GM19397 (cell line): ENCODE results near the gene IFT22.
"Not testable (repeated sequence)": the region's sequence is repeated elsewhere in the genome, so short reads cannot be mapped to it uniquely, and the experiment has no call there.

Source experiments
- ATAC-seq: cut with Tn5 transposase; IDR thresholded peaks from one replicate; pipeline ENCODE4 v1.9.1; 2021; ENCODE audit warnings: mild to moderate bottlenecking, moderate library complexity; ENCODE audit not compliant: unreplicated experiment

Gene IFT22

DNA sequence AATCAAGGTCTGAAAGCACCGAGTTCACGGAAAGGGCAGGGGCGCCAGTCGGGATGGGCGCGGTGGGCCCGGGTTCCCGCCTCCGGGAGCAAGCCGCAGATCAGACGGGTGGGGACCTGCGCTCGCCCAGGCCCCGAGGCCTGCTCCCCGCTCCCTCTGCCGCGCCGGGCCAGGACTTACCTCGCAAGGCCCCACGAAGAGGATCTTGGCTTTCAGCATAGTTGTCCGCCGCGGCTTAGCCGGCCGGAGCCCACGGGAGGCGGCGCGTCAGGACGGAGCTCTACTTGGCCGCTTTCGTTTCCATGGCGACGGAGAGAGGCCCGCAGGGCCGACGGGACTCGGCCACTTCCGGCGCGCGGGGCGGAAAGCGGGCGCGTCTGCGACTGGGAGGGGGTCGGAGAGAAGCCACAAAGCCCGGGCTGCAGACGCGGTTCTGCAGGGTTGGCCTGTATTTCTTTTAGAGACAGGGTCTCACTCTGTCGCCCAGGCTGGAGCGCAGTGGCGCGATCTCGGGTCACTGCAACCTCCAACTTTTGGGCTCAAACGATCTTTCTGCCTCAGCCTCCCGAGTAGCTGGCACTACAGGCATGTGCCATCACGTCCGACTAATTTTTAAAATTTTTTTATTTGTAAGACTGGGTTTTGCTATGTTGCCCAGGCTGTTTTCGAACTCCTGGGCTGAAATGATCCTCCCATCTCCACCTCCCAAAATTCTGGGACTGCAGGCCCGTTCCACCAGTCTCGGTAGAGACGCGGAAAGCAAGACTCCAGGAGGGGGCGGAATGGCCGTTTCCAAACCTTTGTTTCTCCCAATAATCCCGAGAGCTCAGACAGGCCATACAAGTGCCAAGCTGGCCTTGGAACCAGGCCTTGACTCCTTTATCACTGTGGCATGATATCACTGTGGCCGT, at the start of gene IFT22:
Gene IFT22, minus strand, starts transcription at position 322 of the 911 bp plus-strand sequence. Its CDS starts 103 bp downstream, at position 219.
- peak; percentile 95 for ATAC-seq

DNA sequence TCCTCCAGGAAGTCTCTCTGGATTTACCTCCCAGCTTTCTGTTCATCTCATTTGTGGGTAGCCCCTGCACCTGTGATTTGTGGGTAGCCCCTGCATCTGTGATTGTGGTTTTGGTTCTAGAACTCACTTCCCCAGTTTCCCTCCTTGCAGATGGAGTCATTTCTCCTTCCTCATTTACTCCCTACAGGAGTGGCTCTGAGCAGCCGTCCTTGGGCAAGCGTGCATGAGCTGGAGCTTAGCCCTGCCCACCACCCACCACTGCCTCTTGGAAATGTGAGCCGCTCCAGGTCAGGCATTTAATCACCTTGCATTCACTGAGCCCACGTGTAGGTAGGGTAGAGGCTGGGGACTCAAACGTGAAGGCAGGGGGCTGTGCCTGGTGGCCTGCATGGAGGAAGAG, 49.2 kb upstream of the IFT22 start:
- ATAC-seq = no peak

DNA sequence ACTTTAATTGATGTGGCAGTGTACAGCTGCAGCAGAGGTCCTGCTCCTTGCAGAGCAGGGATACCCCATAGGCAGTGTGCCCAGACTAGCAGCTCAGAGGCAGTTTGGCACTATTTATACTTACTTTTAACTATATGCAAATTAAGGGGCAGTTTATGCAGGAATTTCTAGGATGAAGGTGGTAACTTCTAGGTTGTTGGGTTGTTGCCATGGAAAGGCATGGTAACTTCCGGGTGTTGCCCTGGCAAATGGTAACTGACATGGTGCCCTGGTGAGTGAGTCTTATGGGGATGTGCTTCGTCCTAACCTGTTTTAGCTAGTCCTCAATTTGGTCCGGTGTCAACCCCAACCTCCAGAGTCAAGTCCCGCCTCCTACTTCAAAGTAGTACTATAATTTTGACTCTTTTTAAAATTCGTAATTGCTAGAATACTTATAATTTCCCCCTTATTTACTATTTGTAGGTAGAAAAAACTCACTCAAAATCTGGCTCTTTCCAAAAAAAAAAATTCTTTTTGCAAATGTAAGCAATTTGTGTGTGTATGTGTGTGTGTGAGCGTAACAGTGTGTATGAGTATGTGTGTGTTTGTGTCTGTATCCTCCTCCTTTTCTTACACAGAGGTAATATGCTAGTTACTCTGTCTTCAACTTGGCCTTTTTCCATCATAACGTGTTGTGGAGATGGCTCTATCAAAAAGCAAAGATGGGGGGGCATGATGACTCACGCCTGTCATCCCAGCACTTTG, 47.0 kb upstream of the IFT22 start:
- ATAC-seq = no peak

DNA sequence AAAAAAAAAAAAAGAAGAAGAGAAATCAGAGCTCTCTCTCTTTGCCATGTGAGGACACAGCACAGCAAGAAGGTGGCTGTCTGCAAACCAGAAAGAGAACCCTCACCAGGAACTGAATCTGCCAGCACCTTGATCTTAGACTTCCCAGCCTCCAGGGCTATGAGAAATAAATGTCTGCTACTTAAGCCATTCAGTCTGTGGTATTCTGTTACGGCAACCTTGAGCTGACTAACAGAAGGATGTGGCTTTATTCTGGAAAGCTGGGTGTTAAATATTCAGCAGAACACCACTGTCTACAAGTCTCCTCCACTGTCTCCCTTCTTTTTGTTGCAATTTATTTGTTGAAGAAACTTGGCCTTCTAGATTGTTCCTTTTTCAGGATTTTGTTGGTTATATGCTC, 46.1 kb upstream of the IFT22 start:
- ATAC-seq = no peak

DNA sequence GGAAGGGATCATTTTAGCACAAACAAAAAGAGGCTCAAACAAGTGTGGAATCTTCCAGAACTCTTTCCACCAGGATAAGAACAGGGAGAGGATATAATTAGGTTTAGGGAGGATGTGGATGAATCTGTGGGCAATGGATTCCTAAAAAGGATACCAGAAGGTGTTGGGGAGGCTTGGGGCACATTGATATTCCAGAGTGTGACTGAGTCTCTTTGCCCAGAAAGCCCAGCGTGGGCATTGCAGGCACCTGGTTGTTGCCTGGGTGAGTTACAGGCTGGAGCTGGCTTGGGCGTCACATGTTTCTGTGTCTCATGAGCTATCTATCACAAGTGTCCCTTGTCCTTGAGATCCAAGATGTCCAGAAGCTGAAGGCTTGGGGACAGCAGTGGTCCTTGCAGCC, 44.3 kb upstream of the IFT22 start:
- ATAC-seq = no peak

DNA sequence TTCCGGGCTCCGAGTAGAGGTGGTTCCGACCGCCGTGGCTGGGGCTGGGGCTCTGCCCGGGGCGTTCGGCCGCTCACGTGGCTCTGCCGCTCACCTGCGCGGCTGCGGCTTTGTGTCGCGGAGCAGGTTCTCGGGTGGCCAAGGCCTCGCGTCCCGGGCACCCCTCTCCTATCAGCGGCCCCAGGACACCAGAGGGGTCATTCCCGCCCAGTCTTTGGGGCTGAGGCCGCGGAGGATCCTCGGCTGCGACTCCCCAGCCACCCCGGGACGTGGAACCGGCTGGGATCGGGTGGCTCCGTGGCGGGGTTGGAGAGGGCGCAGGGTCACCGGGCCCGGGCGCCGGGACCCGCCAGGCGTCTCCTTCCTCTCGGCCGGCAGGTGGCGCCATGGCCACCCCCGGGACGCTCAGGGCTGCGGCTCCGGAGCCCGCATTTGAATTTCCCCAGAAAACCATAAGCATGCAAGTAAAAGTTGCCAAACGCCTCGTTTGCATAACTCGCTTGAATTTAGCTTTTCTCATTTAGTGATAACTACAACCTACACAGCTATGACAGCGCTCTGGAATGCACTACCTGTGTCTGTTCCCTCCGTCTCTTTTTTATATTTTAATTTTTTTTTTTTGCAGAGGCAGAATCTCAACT, 42.2 kb upstream of the IFT22 start:
- peak; percentile 74 for ATAC-seq

DNA sequence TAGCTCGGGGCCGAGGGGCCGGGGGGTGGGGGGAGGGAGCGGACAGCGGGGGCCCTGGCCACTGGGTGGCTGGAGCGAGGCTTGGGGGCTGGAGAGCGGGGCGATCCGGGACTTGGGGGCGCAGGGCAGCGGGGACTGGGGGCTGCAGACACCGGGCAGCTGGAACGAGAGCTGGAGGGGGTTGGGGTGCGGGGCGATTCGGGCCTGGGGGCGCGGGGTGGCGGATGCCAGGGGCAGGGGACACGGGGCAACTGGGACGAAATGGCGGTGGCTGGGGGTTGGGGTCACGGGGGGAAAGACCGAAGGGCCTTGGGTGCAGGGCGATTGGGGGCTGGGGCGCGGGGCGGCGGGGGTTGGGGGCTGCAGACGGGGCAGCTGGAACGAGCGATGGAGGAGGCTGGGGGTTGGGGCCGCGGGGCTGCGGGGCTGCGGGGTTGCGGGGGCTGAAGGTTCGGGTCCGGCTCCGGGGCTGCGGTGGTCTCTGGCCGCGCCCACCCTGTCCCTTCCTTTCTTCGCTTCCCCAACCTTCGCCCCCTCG, 41.7 kb upstream of the IFT22 start:
- no peak for ATAC-seq

DNA sequence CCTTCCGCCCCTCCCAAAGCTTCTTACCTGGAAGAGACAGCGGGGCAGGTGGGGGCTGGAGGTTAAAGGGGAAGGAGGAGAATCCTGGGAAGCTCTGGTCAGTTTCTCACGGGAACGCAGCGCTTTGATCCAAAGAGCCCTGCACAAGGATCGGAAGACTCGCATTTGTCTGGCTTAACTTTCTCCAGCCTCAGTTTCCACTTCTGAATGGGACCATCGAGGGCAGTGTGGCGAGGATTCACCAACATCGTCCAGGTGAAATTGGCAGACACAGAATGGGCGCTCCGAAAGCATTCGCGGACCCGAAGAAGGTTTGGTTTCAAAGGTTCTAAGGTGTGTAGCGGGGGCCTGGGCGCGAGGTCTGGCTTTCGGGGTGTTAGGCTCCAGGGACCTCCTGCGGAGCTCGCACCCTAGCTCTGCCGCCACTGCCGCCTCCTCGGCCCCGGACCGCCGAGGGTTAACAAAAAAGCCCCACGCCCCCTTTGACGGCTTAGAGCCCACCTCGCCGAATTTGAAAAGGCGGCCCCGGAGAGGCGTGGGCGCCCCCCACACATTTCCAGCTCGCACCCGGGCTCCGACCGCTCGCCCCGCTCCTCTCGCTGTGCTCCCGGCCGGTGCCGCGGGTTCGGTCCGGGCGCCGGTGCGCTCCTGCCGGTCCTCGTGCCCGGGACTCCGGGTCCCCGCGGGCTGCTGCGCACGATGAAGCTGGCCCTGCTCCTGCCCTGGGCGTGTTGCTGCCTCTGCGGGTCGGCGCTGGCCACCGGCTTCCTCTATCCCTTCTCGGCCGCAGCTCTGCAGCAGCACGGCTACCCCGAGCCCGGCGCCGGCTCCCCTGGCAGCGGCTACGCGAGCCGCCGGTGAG, 41.0 kb upstream of the IFT22 start, which contains the start of gene COL26A1:
Gene COL26A1, plus strand, starts transcription at position 542 of the 862 bp plus-strand sequence. Its CDS starts 158 bp downstream, at position 700.
- ATAC-seq = no peak

DNA sequence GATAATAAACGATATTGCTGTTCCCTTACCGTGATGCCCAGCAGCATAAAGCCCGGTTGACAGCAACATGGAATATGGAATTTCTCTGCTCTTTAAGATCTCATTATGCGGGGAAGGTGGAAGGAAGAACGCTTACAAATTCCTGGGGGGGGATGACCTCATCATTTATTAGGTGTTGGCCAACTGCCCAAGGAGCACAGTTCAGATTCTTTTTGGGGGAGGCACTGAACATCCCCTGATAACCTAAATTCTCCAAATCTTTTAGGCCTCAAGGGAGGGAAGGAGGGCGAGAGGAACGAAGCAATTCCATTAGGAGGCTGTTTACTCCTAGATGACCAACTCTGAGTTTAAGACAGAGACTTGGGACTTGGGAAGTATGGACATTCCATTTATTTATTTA, 35.8 kb upstream of the IFT22 start:
- no peak for ATAC-seq

DNA sequence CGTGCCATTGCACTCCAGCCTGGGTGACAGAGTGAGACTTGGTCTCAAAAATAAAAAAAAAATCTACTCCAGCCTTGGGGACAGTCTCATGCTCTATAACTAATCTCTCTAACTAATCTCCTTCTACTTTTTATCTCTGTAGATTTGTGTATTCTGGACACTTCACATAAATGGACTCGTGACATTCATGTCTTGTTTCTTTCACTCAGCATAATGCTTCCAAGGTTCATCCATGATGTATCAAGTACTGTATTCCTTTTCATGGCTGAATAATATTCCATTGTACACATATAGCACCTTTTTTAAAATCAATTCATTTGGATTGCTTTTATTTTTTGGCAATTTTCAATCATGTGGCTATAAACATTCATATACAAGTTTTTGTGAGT, 31.3 kb upstream of the IFT22 start:
- ATAC-seq = no peak

DNA sequence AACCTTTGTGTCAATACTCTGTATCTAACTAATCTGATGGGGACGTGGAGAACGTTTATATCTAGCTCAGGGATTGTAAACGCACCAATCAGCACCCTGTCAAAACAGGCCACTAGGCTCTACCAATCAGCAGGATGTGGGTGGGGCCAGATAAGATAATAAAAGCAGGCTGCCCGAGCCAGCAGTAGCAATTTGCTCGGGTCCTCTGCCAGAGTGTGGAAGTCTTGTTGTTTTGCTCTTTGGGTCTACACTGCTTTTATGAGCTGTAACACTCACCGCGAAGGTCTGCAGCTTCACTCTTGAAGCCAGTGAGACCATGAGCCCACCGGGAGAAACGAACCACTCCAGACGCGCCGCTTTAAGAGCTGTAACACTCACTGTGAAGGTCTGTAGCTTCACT, 27.7 kb upstream of the IFT22 start:
- ATAC-seq = not testable (repeated sequence)

DNA sequence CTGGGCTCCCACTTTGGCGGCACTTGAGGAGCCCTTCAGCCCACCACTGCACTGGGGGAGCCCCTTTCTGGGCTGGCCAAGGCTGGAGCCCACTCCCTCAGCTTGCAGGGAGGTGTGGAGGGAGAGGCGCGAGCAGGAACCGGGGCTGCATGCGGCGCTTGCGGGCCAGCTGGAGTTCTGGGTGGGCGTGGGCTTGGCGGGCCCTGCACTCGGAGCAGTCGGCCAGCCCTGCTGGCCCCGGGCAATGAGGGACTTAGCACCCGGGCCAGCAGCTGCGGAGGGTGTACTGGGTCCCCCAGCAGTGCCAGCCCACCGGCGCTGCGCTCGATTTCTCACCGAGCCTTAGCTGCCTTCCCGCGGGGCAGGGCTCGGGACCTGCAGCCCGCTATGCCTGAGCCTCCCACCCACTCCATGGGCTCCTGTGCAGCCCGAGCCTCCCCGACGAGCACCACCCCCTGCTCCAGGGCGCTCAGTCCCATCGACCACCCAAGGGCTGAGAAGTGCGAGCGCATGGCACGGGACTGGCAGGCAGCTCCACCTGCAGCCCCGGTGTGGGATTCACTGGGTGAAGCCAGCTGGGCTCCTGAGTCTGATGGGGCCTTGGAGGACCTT, 26.9 kb upstream of the IFT22 start:
- ATAC-seq = not testable (repeated sequence)

DNA sequence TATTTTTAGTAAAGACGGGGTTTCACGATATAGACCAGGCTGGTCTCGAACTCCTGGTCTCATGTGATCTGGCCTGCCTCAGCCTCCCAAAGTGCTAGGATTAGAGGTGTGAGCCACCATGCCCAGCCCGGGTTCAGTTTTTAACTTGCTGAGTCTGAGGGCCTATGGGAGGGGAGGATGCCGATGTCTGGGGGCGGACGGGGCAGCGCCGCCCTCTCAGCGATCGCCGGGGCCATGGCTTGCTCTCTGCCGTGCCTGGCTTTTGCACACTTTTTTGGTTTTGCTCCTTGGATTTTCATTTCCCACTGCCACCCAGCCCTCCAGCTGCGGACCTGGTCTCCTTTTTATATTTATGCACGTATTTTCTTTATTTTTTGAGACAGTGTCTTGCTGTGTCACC, 25.9 kb upstream of the IFT22 start:
- ATAC-seq = no peak

DNA sequence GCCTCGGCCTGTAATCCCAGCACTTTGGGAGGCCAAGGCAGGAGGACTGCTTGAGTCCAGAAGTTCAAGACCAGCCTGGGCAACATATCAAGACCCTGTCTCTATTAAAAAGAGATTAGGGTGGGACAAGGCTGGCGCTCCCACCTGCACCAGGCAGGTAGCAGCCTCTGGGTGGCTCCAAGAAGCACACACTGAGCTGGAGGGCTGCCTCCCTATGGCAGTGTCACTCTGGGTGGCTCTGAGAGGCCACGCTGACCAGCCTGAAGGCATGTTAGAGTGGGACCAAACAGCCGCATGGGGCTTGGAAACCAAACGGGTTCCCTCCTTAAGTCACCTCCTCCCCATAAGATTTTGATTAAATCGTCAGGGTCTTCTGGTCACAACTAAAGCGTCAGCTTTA, 21.3 kb upstream of the IFT22 start:
- ATAC-seq = no peak

DNA sequence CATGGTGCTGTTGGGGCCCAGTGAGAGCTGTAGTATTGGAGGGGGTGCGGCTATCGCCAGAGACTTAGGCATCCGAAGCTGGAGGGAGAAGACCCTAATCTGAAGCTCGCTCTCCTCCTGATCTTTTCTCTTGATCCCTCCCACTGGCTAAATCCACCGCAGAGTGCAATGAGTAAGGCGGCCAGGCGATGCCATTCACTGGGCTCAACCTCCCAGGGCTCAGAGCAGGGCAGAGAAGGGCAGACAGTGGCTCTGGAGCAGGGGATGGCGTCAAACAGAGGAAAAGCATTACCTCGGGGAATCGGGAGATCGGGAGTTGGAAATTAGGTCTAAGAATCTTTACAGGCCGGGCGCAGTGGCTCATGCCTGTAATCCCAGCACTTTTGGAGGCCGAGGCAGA, 18.8 kb upstream of the IFT22 start:
- no peak for ATAC-seq

DNA sequence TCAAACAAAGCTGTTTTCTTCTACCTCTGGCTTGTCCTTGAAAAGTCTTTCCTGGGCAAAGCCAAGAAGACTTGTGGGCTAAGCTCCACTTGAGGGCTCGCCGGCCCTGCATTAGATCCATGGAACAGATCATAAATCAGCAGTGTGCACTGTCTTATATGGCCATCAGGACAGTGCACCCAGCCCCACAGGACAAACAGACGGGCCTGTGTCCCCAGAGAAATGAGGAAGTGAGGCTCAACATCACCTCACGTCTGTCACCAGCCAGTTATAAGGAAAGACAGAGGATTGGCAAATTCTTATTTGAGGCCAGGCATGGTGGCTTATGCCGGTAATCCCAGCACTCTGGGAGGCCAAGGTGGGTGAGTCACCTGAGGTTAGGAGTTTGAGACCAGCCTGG, 12.3 kb upstream of the IFT22 start:
- no peak for ATAC-seq

DNA sequence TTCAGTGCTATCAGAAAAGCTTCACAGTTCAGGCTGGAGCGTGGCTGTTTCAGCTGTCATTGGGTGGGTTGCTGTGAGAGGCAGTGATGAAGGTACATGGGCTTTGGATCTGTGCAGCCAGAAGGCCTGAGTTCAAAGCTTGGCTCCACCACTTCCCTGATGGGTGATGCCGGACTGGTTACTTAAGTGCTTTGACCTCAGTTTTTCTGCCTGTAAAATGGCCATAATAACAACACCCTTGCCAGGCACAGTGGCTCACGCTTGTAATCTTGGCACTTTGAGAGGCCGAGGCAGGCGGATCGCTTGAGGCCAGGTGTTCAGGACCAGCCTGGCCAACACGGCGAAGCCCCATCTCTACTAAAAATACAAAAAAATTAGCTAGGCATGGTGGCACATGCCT, 10.4 kb upstream of the IFT22 start:
- ATAC-seq = no peak

DNA sequence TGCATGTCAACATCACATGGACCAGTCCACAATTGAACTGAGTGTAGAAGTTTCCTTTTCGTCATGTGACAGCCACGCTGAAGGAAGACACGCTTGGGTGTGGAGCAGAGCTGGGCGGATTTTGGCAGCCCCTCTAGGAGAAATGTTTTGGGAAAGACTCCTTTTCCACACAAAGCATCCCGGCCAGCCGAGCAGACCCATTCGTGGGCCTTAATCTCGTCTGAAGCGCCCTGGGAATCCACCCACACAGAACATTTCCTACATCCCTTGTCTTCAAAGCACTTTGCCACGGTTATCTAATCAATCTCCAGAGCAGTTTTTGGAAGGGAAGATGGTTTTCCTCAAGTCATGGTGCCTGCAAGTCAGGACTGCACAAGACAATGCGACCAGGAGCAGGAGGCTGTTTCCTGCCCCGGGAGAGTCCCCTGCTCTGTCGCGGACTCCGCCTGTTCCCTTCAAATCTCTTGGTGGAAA, 8.4 kb upstream of the IFT22 start:
- ATAC-seq = no peak

DNA sequence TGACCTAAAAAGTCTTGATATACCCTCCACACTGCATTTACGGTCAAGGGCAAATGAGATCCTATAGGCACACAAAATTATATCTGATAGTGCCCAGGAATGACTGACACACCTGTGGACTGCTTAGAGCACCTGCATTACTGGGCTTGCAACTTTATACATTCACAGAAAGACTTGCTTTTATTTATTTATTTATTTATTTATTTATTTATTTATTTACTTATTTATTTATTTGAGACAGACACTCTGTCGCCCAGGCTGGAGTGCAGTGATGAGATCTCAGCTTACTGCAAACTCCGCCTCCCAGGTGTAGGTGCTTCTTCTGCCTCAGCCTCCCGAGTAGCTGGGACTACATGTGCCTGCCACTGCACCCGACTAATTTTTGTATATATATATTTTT, 6.5 kb upstream of the IFT22 start:
- ATAC-seq = no peak

DNA sequence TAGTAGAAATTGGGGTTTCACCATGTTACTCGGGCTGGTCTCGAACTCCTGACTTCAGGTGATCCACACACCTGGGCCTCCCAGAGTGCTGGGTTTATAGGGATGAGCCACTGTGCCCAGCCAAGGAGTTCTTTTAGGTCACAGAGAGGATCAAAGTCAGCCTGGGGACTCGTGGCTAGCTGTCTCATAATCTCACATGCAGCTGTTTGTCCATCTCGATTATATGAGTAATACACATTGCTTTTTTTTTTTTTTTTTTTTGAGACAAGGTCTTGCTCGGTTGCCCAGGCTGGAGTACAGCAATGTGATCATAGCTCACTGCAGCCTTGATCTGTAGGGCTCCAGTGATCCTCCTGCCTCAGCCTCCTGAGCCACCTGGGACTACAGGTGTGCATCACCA, 2.2 kb downstream of the IFT22 start:
- no peak for ATAC-seq
